A549 (cell line): ENCODE data around the gene NUMA1. TPM values are rescaled to one million over a fixed set of nuclear protein-coding genes. Genes with fewer than 3 reads are reported as not detected.

Experiments
- ATAC-seq, 2 experiments: fragments of 200-7000 bp in 1 of 2; fragments of >200 bp in 1 of 2; cut with Nextera tagmentation in 1 of 2; cut with Tn5 transposase in 1 of 2; 3 replicates each; pipeline versions ENCODE4 v1.8.0 to v1.9.1; 2018 to 2020; ENCODE audit warnings: mild to moderate bottlenecking in 1 of 2, moderate library complexity in 1 of 2
- CTCF ChIA-PET: fragments of 300-600 bp; sonication (Branson Sonifier 250); formaldehyde crosslinking; extraction: SDS; loops from one replicate; lab custom pipeline; 2021; ENCODE audit warnings: antibody characterized with exemption, inconsistent platforms; lab: Yijun Ruan, JAX
- POLR2A ChIA-PET: fragments of 350-600 bp; formaldehyde crosslinking; extraction: SDS; loops from one replicate; lab custom pipeline; 2021; ENCODE audit warnings: antibody characterized with exemption, inconsistent platforms; lab: Yijun Ruan, JAX
- DNase-seq, 2 experiments: peaks; one replicate each; pipeline versions ENCODE4 v3.0.0 to v3.0.0-alpha.2; 2011 to 2016; ENCODE audit warnings: low read depth in 1 of 2, low spot score in 1 of 2
- FAIRE-seq: peaks from 2 replicates; lab custom pipeline; 2011; peaks lifted over from hg19 to GRCh38; lab: Jason Lieb, UNC
- H3K27ac ChIP-seq, 2 experiments: fragments of >200 bp; sonication (Bioruptor Twin); formaldehyde crosslinking; 3 replicates each; pipeline ENCODE4 v1.5.1; 2016 to 2017
- H3K4me1 ChIP-seq: fragments of >200 bp; sonication (Bioruptor Twin); formaldehyde crosslinking; 3 replicates; pipeline ENCODE4 v1.6.1; 2016
- H3K4me2 ChIP-seq: fragments of >200 bp; sonication (Bioruptor Twin); formaldehyde crosslinking; 3 replicates; pipeline ENCODE4 v1.6.1; 2016
- H3K4me3 ChIP-seq: fragments of >200 bp; sonication (Bioruptor Twin); formaldehyde crosslinking; 3 replicates; pipeline ENCODE4 v1.5.1; 2016
- H3K9me3 ChIP-seq: fragments of >200 bp; sonication (Bioruptor Twin); formaldehyde crosslinking; 3 replicates; pipeline ENCODE4 v1.6.1; 2016
- CBX8 ChIP-seq: fragments of 200-600 bp; sonication (generic); IDR thresholded peaks from 2 replicates; pipeline ENCODE4 v1.6.1; 2016
- CEBPB ChIP-seq, 2 experiments: fragments of >200 bp in 1 of 2; sonication (Bioruptor Twin) in 1 of 2; formaldehyde crosslinking in 1 of 2; IDR thresholded peaks; 2 replicates each; pipeline ENCODE4 v1.6.1; 2012 to 2016
- EP300 ChIP-seq, 2 experiments: fragments of >200 bp; sonication (Bioruptor Twin); formaldehyde crosslinking; IDR thresholded peaks; 2 replicates in 1 of 2; 3 replicates in 1 of 2; pipeline ENCODE4 v1.6.1; 2016 to 2017
- ESRRA ChIP-seq: fragments of 150-350 bp; IDR thresholded peaks from 2 replicates; pipeline ENCODE4 v1.6.1; 2014; ENCODE audit warnings: mild to moderate bottlenecking, low read length, borderline replicate concordance
- HDAC2 ChIP-seq: fragments of 200-600 bp; sonication (generic); IDR thresholded peaks from 2 replicates; pipeline ENCODE4 v1.6.1; 2016
- HOXB13 ChIP-seq: fragments of 250-450 bp; sonication (Bioruptor Pico); IDR thresholded peaks from 2 replicates; pipeline ENCODE4 v1.5.0; 2020; ENCODE audit warnings: low read depth, mild to moderate bottlenecking, moderate library complexity
- JUN ChIP-seq, 2 experiments: fragments of >200 bp; sonication (Bioruptor Twin); formaldehyde crosslinking; IDR thresholded peaks; 2 replicates in 1 of 2; 3 replicates in 1 of 2; pipeline ENCODE4 v1.6.1; 2016 to 2017
- JUNB ChIP-seq: fragments of >200 bp; sonication (Bioruptor Twin); formaldehyde crosslinking; IDR thresholded peaks from 2 replicates; pipeline ENCODE4 v1.6.1; 2016
- MAFK ChIP-seq: fragments of 450-650 bp; IDR thresholded peaks from 2 replicates; pipeline ENCODE4 v1.6.1; 2014; ENCODE audit not compliant: partially characterized antibody
- PHF8 ChIP-seq: fragments of 200-600 bp; sonication (generic); IDR thresholded peaks from 2 replicates; pipeline ENCODE4 v1.6.1; 2016; ENCODE audit warnings: low read depth, mild to moderate bottlenecking, antibody characterized with exemption, moderate library complexity, borderline replicate concordance
- REST ChIP-seq: fragments of 200-600 bp; sonication (generic); IDR thresholded peaks from 2 replicates; pipeline ENCODE4 v1.6.1; 2016; ENCODE audit warnings: antibody characterized with exemption, mild to moderate bottlenecking, moderate library complexity
- SREBF2 ChIP-seq: fragments of 450-650 bp; IDR thresholded peaks from 2 replicates; pipeline ENCODE4 v1.6.1; 2014; ENCODE audit warnings: mild to moderate bottlenecking, moderate library complexity
- ZSCAN20 ChIP-seq: fragments of 250-450 bp; sonication (Bioruptor Pico); IDR thresholded peaks from 2 replicates; pipeline ENCODE4 v1.8.0; 2022; ENCODE audit warnings: mild to moderate bottlenecking, moderate library complexity
- WGBS: methylation state at CpG from one replicate; pipeline ENCODE4 v1.1.6; 2017; ENCODE audit errors: missing lambda C conversion rate; 5-methylcytosine and 5-hydroxymethylcytosine counted together
- polyA plus RNA-seq, 4 experiments: library from polyadenylated mRNA; depleted of rRNA in 3 of 4; stranded (reverse); fragments of >200 nt; fragmentation: RNase III in 1 of 4; extraction: RNeasy Plus Mini Kit Qiagen cat#74134 plus additional on column Dnase treatment in 1 of 4; gene quantifications; 2 replicates in 3 of 4; 3 replicates in 1 of 4; pipeline ENCODE4 v1.2.3, GENCODE V29; 2011 to 2017
- TF ChIP-seq, protein P1 (sequence below): IDR thresholded peaks from 2 replicates; pipeline ENCODE4 v1.6.1; 2012
- TF ChIP-seq, protein P2 (sequence below): fragments of 450-650 bp; IDR thresholded peaks from 2 replicates; pipeline ENCODE4 v1.6.1; 2014; ENCODE audit warnings: antibody characterized with exemption

The NUMA1 gene
- polyA plus RNA-seq, 2 of the 4 experiments (the other 2 are of a cell fraction): 51.5 to 65.8 TPM

DNA sequence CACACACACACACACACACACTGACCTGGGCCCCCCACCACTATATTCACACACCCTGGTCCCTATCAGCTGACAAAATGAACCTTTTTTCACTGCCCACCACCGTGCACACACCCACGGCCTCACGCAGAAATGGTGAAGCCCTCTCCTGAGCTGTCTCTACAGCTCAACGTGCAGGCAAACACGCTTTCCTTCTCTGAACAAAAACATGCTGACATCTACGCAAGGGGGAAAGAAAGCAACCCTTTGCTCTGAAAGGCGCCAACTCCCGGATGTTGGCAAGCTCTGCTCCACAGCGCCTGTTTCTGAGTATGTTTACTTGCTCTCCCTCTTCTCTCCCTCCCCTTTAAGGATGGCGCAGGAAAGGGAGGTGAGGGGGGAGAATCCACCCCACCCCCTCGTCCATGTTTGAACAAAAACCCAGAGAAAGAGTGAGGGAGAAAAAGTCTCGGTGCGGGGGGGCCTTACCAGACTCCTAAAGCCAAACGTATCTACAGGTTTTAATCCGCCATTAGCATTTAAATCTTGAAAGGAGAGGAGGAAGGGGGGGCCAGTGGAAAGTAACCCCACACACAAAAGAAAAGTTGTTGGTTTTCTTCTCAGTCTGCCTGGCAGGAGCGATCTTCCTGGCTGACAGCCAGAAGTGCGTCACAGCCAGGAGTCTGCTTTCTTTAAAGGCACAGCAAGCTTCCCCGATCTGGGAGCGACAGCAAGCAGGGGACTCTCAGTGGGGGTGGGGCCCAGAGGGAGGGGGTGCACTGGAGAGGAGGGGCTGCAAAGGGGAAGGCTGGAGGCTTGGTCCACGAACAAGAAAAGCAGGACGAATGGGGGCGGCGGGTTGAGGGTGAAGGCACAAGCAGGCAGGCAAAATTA lies 39.6 kb downstream of the NUMA1 start:
- H3K27ac ChIP-seq: peak overlapping the region; percentile 93
- H3K4me3 ChIP-seq: peak overlapping the region; percentile 64
- ChIA-PET POLR2A (interaction anchor here (1.0 to 1.8 kb wide), 6 partner anchors 9 to 103 kb away, joined by 3 to 8 read pairs (median 4); no protein-coding TSS in a partner anchor), CTCF (interaction anchor here (0.7 to 10.4 kb wide), 13 partner anchors 9 to 393 kb away, joined by 3 to 123 read pairs (median 5); no protein-coding TSS in a partner anchor)
- TF ChIP-seq JUN (IDR thresholded peaks at IDR 0.05): peak in 1 of 2 experiments; percentile 37; a peak in 1 of 5 replicates
- TF ChIP-seq HOXB13 (CRISPR knock-in tag): no peak
- TF ChIP-seq, protein P1, sequence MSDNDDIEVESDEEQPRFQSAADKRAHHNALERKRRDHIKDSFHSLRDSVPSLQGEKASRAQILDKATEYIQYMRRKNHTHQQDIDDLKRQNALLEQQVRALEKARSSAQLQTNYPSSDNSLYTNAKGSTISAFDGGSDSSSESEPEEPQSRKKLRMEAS: peak; percentile 22; the same call in 1 of the 2 replicates
- TF ChIP-seq MAFK: peak; percentile 2
- TF ChIP-seq, protein P2, sequence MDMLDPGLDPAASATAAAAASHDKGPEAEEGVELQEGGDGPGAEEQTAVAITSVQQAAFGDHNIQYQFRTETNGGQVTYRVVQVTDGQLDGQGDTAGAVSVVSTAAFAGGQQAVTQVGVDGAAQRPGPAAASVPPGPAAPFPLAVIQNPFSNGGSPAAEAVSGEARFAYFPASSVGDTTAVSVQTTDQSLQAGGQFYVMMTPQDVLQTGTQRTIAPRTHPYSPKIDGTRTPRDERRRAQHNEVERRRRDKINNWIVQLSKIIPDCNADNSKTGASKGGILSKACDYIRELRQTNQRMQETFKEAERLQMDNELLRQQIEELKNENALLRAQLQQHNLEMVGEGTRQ: no peak
- TF ChIP-seq PHF8: peak; percentile 21; the same call in 1 of the 2 replicates
- H3K9me3 ChIP-seq: no peaks in the 10 kb centered on the region
- FAIRE-seq: no peak
- under 1% methylated on average over 23 of the region's 23 CpGs for WGBS
- peaks cover 36% of the 10 kb centered on the region for H3K4me1 ChIP-seq
- ATAC-seq: peak; percentile 82 to 83
- H3K4me2 ChIP-seq: peak overlapping the region; percentile 98
- DNase-seq: peak; percentile 88 to 90

GRCh38 chr11:72039856-72040401 lies 40.4 kb downstream of the NUMA1 start:
- ATAC-seq: no peak
- H3K27ac ChIP-seq: peak overlapping the region; percentile 93
- peaks cover 36% of the 10 kb centered on the region for H3K4me1 ChIP-seq
- TF ChIP-seq HDAC2: no peak
- no peak for TF ChIP-seq EP300 (IDR thresholded peaks at IDR 0.05)
- TF ChIP-seq JUN (IDR thresholded peaks at IDR 0.05): no peak
- TF ChIP-seq SREBF2: no peak
- no peak for TF ChIP-seq CEBPB (IDR thresholded peaks at IDR 0.05)
- no peak for TF ChIP-seq REST
- ChIA-PET POLR2A (interaction anchor here (1.0 to 1.8 kb wide), 5 partner anchors 8 to 104 kb away, joined by 3 to 8 read pairs (median 4); no protein-coding TSS in a partner anchor), CTCF (interaction anchor here (0.6 to 10.4 kb wide), 15 partner anchors 10 to 394 kb away, joined by 3 to 123 read pairs (median 4); no protein-coding TSS in a partner anchor)
- WGBS: 58% methylated on average over 6 of the region's 6 CpGs
- peak overlapping the region; percentile 98 for H3K4me2 ChIP-seq
- no peak for FAIRE-seq
- peak overlapping the region; percentile 64 for H3K4me3 ChIP-seq
- no peak for DNase-seq
- no peaks in the 10 kb centered on the region for H3K9me3 ChIP-seq

GRCh38 chr11:72039031-72039855 lies 41.1 kb downstream of the NUMA1 start:
- FAIRE-seq: no peak
- Histone ChIP-seq H3K4me2 (peak overlapping the region; percentile 98), H3K4me1 (peaks cover 36% of the 10 kb centered on the region), H3K9me3 (no peaks in the 10 kb centered on the region), H3K4me3 (peak overlapping the region; percentile 64), H3K27ac (peak overlapping the region; percentile 93)
- DNase-seq: no peak
- ChIA-PET POLR2A (no interaction called here), CTCF (interaction anchor here (0.6 to 10.4 kb wide), 12 partner anchors 9 to 392 kb away, joined by 3 to 123 read pairs (median 4); partner anchors contain the start of gene ANAPC15)
- WGBS: 56% methylated on average over 5 of the region's 5 CpGs
- TF ChIP-seq ZSCAN20 (CRISPR knock-in tag) (no peak), ESRRA (no peak), SREBF2 (no peak), CBX8 (no peak), JUNB (no peak)
- TF ChIP-seq, all 56 proteins: peak for 0
- ATAC-seq: no peak
